K562 (cell line): Measurements from ENCODE around the gene SCMH1. TPM values are rescaled to one million over a fixed set of nuclear protein-coding genes. Genes with fewer than 3 reads are reported as not detected.

Experiments used
- ATAC-seq: fragments of 200-7000 bp; cut with Tn5 transposase; 3 replicates; pipeline ENCODE4 v1.9.1; 2020; ENCODE audit warnings: moderate library complexity
- BruUV-seq: library from RNA; stranded (reverse); fragments of 400-500 nt; replicated peaks from 2 replicates; lab custom pipeline; 2021; lab: Mats Ljungman, UMichigan
- CTCF ChIA-PET: fragments of 300-600 bp; formaldehyde crosslinking; extraction: SDS; loops from one replicate; lab custom pipeline; 2021; ENCODE audit warnings: low intra/inter-chr PET ratio; lab: Yijun Ruan, JAX
- POLR2A ChIA-PET: fragments of 300-600, 350-650 bp; sonication (Branson Sonifier 250); formaldehyde crosslinking; extraction: SDS; loops from one replicate; lab custom pipeline; 2021; ENCODE audit warnings: antibody characterized with exemption, inconsistent platforms; lab: Yijun Ruan, JAX
- DNase-seq, 4 experiments: peaks; one replicate each; pipeline versions ENCODE4 v3.0.0 to v3.0.0-alpha.2; 2011 to 2018; ENCODE audit warnings: low spot score in 3 of 4, mixed read lengths in 3 of 4; ENCODE audit errors: extremely low read depth in 1 of 4
- FAIRE-seq: peaks from 2 replicates; lab custom pipeline; 2011; peaks lifted over from hg19 to GRCh38; lab: Jason Lieb, UNC
- H2AFZ ChIP-seq: 2 replicates; pipeline ENCODE4 v1.6.0; 2011; ENCODE audit warnings: low read depth, low read length, control low read depth, inconsistent platforms
- H3K27ac ChIP-seq: fragments of 200-600 bp; 3 replicates; pipeline ENCODE4 v1.8.0; 2011; ENCODE audit warnings: low read depth, mild to moderate bottlenecking, control low read depth, inconsistent platforms, low read length, moderate library complexity, mixed read lengths; ENCODE audit errors: extremely low read depth
- H3K27me3 ChIP-seq, 2 experiments: fragments of 300-600 bp in 1 of 2; 2 replicates in 1 of 2; 3 replicates in 1 of 2; pipeline versions ENCODE4 v1.6.0 to v1.8.0; 2011; ENCODE audit warnings: inconsistent platforms in 2 of 2, low read length in 2 of 2, mild to moderate bottlenecking in 1 of 2, mixed read lengths in 1 of 2, moderate library complexity in 1 of 2; ENCODE audit not compliant: control insufficient read depth in 2 of 2, insufficient read depth in 2 of 2
- H3K36me3 ChIP-seq: fragments of 300-600 bp; 3 replicates; pipeline ENCODE4 v1.8.0; 2011; ENCODE audit warnings: mild to moderate bottlenecking, low read length, inconsistent platforms; ENCODE audit not compliant: control insufficient read depth, insufficient read depth
- H3K4me1 ChIP-seq, 2 experiments: fragments of 200-600 bp in 1 of 2; replicated peaks in 1 of 2; 2 replicates in 1 of 2; 3 replicates in 1 of 2; pipeline versions ENCODE4 v1.5.1 to v1.8.0; 2011; ENCODE audit warnings: inconsistent platforms in 2 of 2, low read length in 2 of 2, mild to moderate bottlenecking in 1 of 2, mixed read lengths in 1 of 2, moderate library complexity in 1 of 2; ENCODE audit not compliant: control insufficient read depth in 2 of 2, insufficient read depth in 2 of 2
- H3K4me2 ChIP-seq: 2 replicates; pipeline ENCODE4 v1.6.1; 2011; ENCODE audit warnings: low read length, control low read depth, inconsistent platforms, mixed read lengths; ENCODE audit not compliant: insufficient read depth
- H3K4me3 ChIP-seq: fragments of 200-600 bp; sonication (generic), shearing (Covaris generic); 2 replicates; pipeline ENCODE4 v1.5.1; 2016; ENCODE audit warnings: control low read depth, inconsistent platforms
- H3K79me2 ChIP-seq: fragments of 200-600 bp; 3 replicates; pipeline ENCODE4 v1.8.0; 2011; ENCODE audit warnings: low read length, inconsistent platforms; ENCODE audit not compliant: control insufficient read depth, insufficient read depth
- H3K9ac ChIP-seq, 2 experiments: 2 replicates each; pipeline versions ENCODE4 v1.6.0 to v1.6.1; 2011; ENCODE audit warnings: low read depth in 2 of 2, low read length in 2 of 2, control low read depth in 1 of 2, inconsistent platforms in 1 of 2, mild to moderate bottlenecking in 1 of 2, mixed read lengths in 1 of 2; ENCODE audit not compliant: insufficient read depth in 1 of 2
- H3K9me1 ChIP-seq: one replicate; pipeline ENCODE4 v1.6.0; 2011; ENCODE audit warnings: inconsistent platforms, mild to moderate bottlenecking, low read length, moderate library complexity; ENCODE audit not compliant: control insufficient read depth, insufficient read depth
- H3K9me3 ChIP-seq: replicated peaks from 2 replicates; pipeline ENCODE4 v1.5.1; 2011; ENCODE audit warnings: low read depth, low read length, inconsistent platforms; ENCODE audit not compliant: control insufficient read depth, insufficient read depth
- H4K20me1 ChIP-seq: replicated peaks from 2 replicates; pipeline ENCODE4 v1.6.1; 2011; ENCODE audit warnings: low read length, inconsistent platforms, mixed read lengths; ENCODE audit not compliant: control insufficient read depth, insufficient read depth
- MIER1 ChIP-seq: fragments of 450-650 bp; IDR thresholded peaks from 2 replicates; pipeline ENCODE4 v1.6.1; 2016; ENCODE audit warnings: antibody characterized with exemption, mild to moderate bottlenecking, low read depth
- MYBL2 ChIP-seq, 2 experiments: fragments of 450-650 bp in 1 of 2; sonication (generic) in 1 of 2; formaldehyde crosslinking in 1 of 2; IDR thresholded peaks; 2 replicates each; pipeline versions ENCODE4 v1.6.1 to v1.8.1; 2017 to 2022; ENCODE audit warnings: borderline replicate concordance in 1 of 2, inconsistent platforms in 1 of 2, low read depth in 1 of 2, mild to moderate bottlenecking in 1 of 2, missing genetic modification reagents in 1 of 2, moderate library complexity in 1 of 2
- MYC ChIP-seq, 2 experiments: fragments of 250-450 bp in 1 of 2; sonication (Bioruptor Pico) in 1 of 2; IDR thresholded peaks; 2 replicates each; pipeline versions ENCODE4 v1.5.1 to v1.6.1; 2012 to 2021; ENCODE audit warnings: low read depth in 2 of 2, borderline replicate concordance in 1 of 2, improper control_type of control experiment in 1 of 2, low read length in 1 of 2, mild to moderate bottlenecking in 1 of 2, moderate library complexity in 1 of 2
- NUFIP1 ChIP-seq: fragments of 450-650 bp; IDR thresholded peaks from 2 replicates; pipeline ENCODE4 v1.6.1; 2018; ENCODE audit not compliant: partially characterized antibody
- ZNF165 ChIP-seq: fragments of 250-450 bp; sonication (Bioruptor Pico); IDR thresholded peaks from 2 replicates; pipeline ENCODE4 v1.4.0; 2020; ENCODE audit warnings: borderline replicate concordance
- ZNF644 ChIP-seq: fragments of 200-800 bp; sonication (Bioruptor generic); IDR thresholded peaks from 2 replicates; pipeline ENCODE4 v1.6.1; 2016; ENCODE audit warnings: low read depth, missing genetic modification characterization, missing compliant biosample characterization
- ZNF668 ChIP-seq: fragments of 250-450 bp; sonication (Bioruptor Pico); IDR thresholded peaks from 2 replicates; pipeline ENCODE4 v1.8.0; 2022; ENCODE audit warnings: mild to moderate bottlenecking, inconsistent platforms
- ZNF696 ChIP-seq: fragments of 250-450 bp; sonication (Bioruptor Pico); conservative IDR thresholded peaks from 2 replicates; pipeline ENCODE4 v1.4.0; 2020; ENCODE audit warnings: mild to moderate bottlenecking, moderate library complexity
- WGBS: fragments of 100-300 bp; shearing (Covaris generic); methylation state at CpG from one replicate; pipeline ENCODE4 v1.1.6; 2016; ENCODE audit warnings: low coverage, mixed read lengths; ENCODE audit not compliant: insufficient coverage; ENCODE audit errors: missing lambda C conversion rate; 5-methylcytosine and 5-hydroxymethylcytosine counted together
- in situ Hi-C: fragments of 300-500 bp; cut with MboI; formaldehyde crosslinking; loops from 4 replicates; pipeline ENCODE4 v1.15.0; 2018; ENCODE audit warnings: inconsistent platforms, mixed read lengths
- intact Hi-C: fragments of 100-400 bp; cut with micrococcal nuclease; formaldehyde crosslinking; loops from 2 replicates; pipeline ENCODE4 v1.14.2; 2022
- polyA plus RNA-seq, 8 experiments: library from polyadenylated mRNA; depleted of rRNA in 4 of 8; stranded (reverse) in 5 of 8; unstranded in 3 of 8; fragments of >200 nt; fragmentation: Nextera tagmentation in 2 of 8; fragmentation: Illumina TruSeq in 1 of 8; extraction: Ambion mirVana in 2 of 8; extraction: Trizol in 1 of 8; gene quantifications; 2 replicates each; pipeline versions ENCODE4 v1.2.1 to v1.2.3, GENCODE V29; 2011 to 2014; ENCODE audit warnings: inconsistent platforms in 1 of 8, missing spikeins in 1 of 8
- total RNA-seq, 7 experiments: library from RNA; depleted of rRNA in 6 of 7; stranded (reverse); fragments of >200 nt in 6 of 7; fragmentation: Illumina TruSeq in 2 of 7; extraction: Trizol in 2 of 7; gene quantifications; 2 replicates each; pipeline versions ENCODE4 v1.2.1 to v1.2.3, GENCODE V29; 2011 to 2021; ENCODE audit warnings: low replicate concordance in 1 of 7
- TF ChIP-seq, protein P1 (sequence below): sonication (generic); IDR thresholded peaks from 2 replicates; pipeline ENCODE4 v1.6.1; 2016
- TF ChIP-seq, protein P2 (sequence below): fragments of 450-650 bp; formaldehyde crosslinking; IDR thresholded peaks from 2 replicates; pipeline ENCODE4 v1.4.0; 2022; ENCODE audit warnings: missing genetic modification characterization
- TF ChIP-seq, protein P3 (sequence below): sonication (generic); formaldehyde crosslinking; IDR thresholded peaks from 2 replicates; pipeline ENCODE4 v1.9.0; 2022; ENCODE audit warnings: mild to moderate bottlenecking, missing genetic modification reagents
- TF ChIP-seq, protein P4 (sequence below): fragments of 450-650 bp; IDR thresholded peaks from 2 replicates; pipeline ENCODE4 v1.6.1; 2016; ENCODE audit warnings: low read depth, mild to moderate bottlenecking, moderate library complexity

SCMH1 gene
- total and polyA plus RNA-seq, 9 of the 15 experiments (the other 6 are each of a cell fraction or from before 2014, with no cell fraction given), result 8.5 to 37.0 (median 26.8) TPM

GRCh38 chr1:41158966-41159365 lies 83.1 kb downstream of the SCMH1 start:
- H3K4me1 ChIP-seq, result peaks cover 15 to 36% of the 10 kb centered on the region in 2 experiments; a peak in 4 of 5 replicates
- no peak overlapping the region for H2AFZ ChIP-seq
- ChIA-PET CTCF (no interaction called here), POLR2A (interaction anchor here (1.1 to 1.2 kb wide), 3 partner anchors 8 to 22 kb away, joined by 3 to 6 read pairs (median 4); no protein-coding TSS in a partner anchor)
- 70% methylated on average over 1 of the region's 1 CpG for WGBS
- H3K4me3 ChIP-seq, result no peak overlapping the region
- in situ Hi-C loops, result no loop called here
- DNase-seq (no peak), ATAC-seq (no peak), FAIRE-seq (no peak)
- no TSS peak for BruUV-seq
- H3K27ac ChIP-seq, result no peak overlapping the region; the same call in 2 of the 3 replicates
- no peak overlapping the region for H3K4me2 ChIP-seq
- peaks cover 6% of the 10 kb centered on the region; the same call in 1 of the 3 replicates for H3K36me3 ChIP-seq
- H3K9ac ChIP-seq, result no peak overlapping the region
- H3K27me3 ChIP-seq, result no peaks in the 10 kb centered on the region
- no peaks in the 10 kb centered on the region for H3K9me1 ChIP-seq
- intact Hi-C loops, result no loop called here
- no peaks in the 10 kb centered on the region for H3K79me2 ChIP-seq
- TF ChIP-seq, protein P1, sequence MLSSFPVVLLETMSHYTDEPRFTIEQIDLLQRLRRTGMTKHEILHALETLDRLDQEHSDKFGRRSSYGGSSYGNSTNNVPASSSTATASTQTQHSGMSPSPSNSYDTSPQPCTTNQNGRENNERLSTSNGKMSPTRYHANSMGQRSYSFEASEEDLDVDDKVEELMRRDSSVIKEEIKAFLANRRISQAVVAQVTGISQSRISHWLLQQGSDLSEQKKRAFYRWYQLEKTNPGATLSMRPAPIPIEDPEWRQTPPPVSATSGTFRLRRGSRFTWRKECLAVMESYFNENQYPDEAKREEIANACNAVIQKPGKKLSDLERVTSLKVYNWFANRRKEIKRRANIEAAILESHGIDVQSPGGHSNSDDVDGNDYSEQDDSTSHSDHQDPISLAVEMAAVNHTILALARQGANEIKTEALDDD, result no peak
- TF ChIP-seq NUFIP1, result no peak
- TF ChIP-seq, protein P2, sequence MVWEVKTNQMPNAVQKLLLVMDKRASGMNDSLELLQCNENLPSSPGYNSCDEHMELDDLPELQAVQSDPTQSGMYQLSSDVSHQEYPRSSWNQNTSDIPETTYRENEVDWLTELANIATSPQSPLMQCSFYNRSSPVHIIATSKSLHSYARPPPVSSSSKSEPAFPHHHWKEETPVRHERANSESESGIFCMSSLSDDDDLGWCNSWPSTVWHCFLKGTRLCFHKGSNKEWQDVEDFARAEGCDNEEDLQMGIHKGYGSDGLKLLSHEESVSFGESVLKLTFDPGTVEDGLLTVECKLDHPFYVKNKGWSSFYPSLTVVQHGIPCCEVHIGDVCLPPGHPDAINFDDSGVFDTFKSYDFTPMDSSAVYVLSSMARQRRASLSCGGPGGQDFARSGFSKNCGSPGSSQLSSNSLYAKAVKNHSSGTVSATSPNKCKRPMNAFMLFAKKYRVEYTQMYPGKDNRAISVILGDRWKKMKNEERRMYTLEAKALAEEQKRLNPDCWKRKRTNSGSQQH (CRISPR knock-in tag), result no peak
- TF ChIP-seq ZNF668, result no peak
- TF ChIP-seq, protein P3, sequence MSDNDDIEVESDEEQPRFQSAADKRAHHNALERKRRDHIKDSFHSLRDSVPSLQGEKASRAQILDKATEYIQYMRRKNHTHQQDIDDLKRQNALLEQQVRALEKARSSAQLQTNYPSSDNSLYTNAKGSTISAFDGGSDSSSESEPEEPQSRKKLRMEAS (CRISPR knock-in tag), result no peak
- TF ChIP-seq MIER1, result no peak
- TF ChIP-seq MYBL2 (IDR thresholded peaks at IDR 0.05; ENCODE audit: low read depth), result no peak
- no peak for TF ChIP-seq MYBL2 (CRISPR knock-in tag; IDR thresholded peaks at IDR 0.05; ENCODE audit: borderline replicate concordance)
- no peak for TF ChIP-seq ZNF644 (tag)
- TF ChIP-seq ZNF696 (CRISPR knock-in tag), result no peak
- no peak for TF ChIP-seq MYC (IDR thresholded peaks at IDR 0.05; ENCODE audit: low read depth, low read length)
- no peak for TF ChIP-seq MYC (CRISPR knock-in tag; IDR thresholded peaks at IDR 0.05; ENCODE audit: borderline replicate concordance, low read depth)
- no peak for TF ChIP-seq ZNF165
- TF ChIP-seq, protein P4, sequence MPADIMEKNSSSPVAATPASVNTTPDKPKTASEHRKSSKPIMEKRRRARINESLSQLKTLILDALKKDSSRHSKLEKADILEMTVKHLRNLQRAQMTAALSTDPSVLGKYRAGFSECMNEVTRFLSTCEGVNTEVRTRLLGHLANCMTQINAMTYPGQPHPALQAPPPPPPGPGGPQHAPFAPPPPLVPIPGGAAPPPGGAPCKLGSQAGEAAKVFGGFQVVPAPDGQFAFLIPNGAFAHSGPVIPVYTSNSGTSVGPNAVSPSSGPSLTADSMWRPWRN, result no peak
- no peaks in the 10 kb centered on the region for H3K9me3 ChIP-seq
- H4K20me1 ChIP-seq, result no peaks in the 10 kb centered on the region
